Astrocyte of the spinal cord (primary cell): Measurements from ENCODE around the gene ALK.

ENCODE experiments used
- DNase-seq: peaks from one replicate; pipeline ENCODE4 v3.0.0; 2011; ENCODE audit warnings: low read depth, low spot score
- H3K4me3 ChIP-seq: 2 replicates; pipeline ENCODE4 v1.5.1; 2011; ENCODE audit warnings: low read depth, mild to moderate bottlenecking, low read length, moderate library complexity
- in situ Hi-C: cut with HindIII; loops from 2 replicates; pipeline ENCODE4 v1.10.0; 2017; ENCODE audit warnings: low sequenced_read_pairs
- TF ChIP-seq, protein P1 (sequence below): IDR thresholded peaks from 2 replicates; pipeline ENCODE4 v1.5.1; 2012; ENCODE audit warnings: low read depth, mild to moderate bottlenecking, low read length, inconsistent platforms

The ALK gene

DNA sequence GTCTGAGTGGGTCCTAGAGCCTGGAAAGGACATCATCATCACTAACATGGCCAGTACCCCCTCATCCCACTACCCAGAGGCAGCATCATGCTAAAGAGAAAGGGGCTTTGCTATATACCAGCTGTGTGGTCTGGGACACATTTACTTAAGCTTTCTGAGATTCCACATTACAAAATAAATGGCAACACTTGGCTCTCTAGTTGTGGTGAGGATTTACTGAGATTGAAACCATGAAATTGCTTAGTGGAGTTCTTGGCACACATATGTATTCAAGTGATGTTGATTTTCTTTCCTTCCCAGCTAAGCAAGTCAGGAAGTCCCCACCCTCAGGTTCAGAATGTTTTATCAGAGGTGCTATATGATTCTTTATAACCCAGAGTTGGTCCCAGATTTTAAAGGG, 444.2 kb downstream of the ALK start:
- TF ChIP-seq, protein P1, sequence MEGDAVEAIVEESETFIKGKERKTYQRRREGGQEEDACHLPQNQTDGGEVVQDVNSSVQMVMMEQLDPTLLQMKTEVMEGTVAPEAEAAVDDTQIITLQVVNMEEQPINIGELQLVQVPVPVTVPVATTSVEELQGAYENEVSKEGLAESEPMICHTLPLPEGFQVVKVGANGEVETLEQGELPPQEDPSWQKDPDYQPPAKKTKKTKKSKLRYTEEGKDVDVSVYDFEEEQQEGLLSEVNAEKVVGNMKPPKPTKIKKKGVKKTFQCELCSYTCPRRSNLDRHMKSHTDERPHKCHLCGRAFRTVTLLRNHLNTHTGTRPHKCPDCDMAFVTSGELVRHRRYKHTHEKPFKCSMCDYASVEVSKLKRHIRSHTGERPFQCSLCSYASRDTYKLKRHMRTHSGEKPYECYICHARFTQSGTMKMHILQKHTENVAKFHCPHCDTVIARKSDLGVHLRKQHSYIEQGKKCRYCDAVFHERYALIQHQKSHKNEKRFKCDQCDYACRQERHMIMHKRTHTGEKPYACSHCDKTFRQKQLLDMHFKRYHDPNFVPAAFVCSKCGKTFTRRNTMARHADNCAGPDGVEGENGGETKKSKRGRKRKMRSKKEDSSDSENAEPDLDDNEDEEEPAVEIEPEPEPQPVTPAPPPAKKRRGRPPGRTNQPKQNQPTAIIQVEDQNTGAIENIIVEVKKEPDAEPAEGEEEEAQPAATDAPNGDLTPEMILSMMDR = no peak
- no peak overlapping the region for H3K4me3 ChIP-seq
- in situ Hi-C loops = no loop called here
- DNase-seq = no peak

GRCh38 chr2:29475499-29475898, 445.9 kb downstream of the ALK start:
- no peak for DNase-seq
- in situ Hi-C loops = no loop called here
- no peak overlapping the region for H3K4me3 ChIP-seq
- TF ChIP-seq, protein P1 = no peak

DNA sequence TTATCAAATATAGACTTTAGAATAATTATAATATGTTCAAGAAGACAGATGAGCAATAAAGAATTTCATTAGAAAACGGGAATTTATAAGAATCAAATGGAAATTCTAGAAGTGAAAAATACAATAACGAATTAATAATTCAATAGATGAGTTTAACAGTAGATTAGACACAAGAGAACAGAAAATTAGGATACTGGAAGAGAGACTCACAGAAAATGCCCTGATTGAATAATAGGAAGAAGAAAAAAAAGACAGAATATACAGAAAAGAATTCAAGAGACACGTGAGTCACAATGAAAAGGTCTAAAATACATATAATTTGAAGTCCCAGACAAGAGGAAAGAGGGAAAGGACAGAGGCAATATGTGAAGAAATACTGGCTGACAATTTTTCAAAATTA, 451.4 kb downstream of the ALK start:
- TF ChIP-seq, protein P1 = no peak
- DNase-seq = no peak
- H3K4me3 ChIP-seq = no peak overlapping the region
- in situ Hi-C loops = no loop called here

DNA sequence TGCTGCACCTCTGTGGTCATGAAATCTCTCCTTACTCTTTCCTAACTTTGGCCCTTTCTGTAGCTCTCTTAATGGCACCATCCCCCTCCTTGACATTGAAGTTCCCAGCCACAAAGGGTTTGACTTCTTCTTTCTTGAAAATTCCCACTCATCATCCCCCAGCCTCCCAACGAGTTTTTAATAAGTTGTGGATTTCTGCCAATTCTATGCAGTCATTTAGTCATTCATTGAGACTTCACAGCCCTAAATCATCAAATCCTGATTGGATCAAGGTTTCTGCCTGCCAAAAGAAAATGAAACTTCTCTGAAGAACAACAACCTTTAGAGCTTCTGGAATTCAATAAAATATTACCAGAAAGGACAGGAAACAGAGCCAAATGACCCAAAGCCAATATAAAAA, 451.9 kb downstream of the ALK start:
- no peak overlapping the region for H3K4me3 ChIP-seq
- in situ Hi-C loops = no loop called here
- TF ChIP-seq, protein P1 = no peak
- no peak for DNase-seq

DNA sequence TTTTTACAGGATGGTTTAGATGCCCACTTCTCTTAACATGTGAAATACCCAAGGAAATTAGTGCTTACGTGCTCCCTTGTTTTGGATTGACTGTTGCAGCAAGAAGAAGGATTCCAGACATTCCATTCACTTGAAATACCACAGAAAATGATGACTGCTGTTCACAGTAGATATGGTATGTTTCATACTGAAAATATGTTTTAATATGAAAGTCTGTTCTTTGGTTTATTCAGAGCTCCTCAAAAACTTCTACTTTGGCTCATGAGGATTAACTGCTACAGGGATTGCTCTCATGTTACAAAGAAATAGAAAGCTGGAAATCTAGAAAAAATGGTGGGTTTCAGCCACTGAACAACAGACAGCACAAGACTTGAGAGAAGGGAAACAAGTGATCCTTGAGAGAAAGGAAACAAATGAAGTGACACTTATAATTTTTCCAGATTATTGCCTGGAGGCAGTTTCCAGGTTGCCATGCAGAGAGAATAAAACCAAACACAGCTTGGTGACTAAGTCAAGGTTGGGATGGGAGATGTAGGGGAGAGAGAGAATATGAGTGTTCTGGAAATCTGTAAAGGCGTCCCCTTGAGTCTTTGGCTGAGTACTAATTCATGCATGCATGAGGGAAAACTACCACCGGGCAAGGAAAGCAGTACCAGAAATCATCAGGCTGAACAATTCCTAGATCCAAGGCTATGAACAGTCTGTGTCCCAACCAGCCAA, 458.0 kb downstream of the ALK start:
- in situ Hi-C loops = no loop called here
- TF ChIP-seq, protein P1 = no peak
- peak; percentile 72 for DNase-seq
- H3K4me3 ChIP-seq = no peak overlapping the region

GRCh38 chr2:29462293-29462692, 459.1 kb downstream of the ALK start:
- H3K4me3 ChIP-seq = no peak overlapping the region
- DNase-seq = peak; percentile 28
- in situ Hi-C loops = no loop called here
- TF ChIP-seq, protein P1 = no peak
